NCI-H526 (cell line): ENCODE data around the gene ZSWIM4.

Source experiments
- DNase-seq, 2 experiments: peaks; one replicate each; lab custom pipeline; 2025; lab: John Stamatoyannopoulos, UW

The ZSWIM4 gene

GRCh38 chr19:13835791-13836723, 40.8 kb downstream of the ZSWIM4 start:
- no peak for DNase-seq

DNA sequence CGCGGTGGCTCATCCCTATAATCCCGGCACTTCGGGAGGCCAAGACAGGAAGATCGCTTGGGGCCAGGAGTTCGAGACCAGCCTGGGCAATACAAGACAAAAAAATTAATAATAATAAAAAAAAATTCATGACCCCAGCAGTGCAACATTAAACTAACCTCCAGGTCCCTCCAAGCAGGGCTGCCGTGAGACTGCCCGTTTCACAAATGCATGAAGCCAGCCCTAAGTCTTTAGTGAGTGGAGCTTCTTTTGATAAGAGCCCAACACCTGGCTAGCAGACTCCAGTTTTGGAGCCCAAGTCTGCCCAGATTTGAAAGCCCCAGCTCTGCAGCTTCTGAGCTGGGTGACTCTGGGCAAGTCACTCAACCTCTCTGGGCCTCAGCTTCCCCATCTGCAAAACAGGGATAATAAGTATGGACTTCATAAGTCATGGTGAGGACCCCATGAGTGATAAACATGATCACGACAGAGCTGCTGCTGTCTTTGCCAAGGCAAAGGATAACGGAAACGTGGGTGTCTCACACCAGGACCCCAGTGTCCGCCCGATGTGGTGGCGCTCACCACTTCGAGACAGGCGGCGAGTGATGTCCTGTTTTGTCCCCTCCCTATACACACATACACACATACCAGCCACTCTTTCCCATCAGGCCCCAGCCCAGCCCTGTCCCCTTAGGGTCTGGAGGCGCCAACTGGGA, 43.3 kb downstream of the ZSWIM4 start:
- DNase-seq: no peak

DNA sequence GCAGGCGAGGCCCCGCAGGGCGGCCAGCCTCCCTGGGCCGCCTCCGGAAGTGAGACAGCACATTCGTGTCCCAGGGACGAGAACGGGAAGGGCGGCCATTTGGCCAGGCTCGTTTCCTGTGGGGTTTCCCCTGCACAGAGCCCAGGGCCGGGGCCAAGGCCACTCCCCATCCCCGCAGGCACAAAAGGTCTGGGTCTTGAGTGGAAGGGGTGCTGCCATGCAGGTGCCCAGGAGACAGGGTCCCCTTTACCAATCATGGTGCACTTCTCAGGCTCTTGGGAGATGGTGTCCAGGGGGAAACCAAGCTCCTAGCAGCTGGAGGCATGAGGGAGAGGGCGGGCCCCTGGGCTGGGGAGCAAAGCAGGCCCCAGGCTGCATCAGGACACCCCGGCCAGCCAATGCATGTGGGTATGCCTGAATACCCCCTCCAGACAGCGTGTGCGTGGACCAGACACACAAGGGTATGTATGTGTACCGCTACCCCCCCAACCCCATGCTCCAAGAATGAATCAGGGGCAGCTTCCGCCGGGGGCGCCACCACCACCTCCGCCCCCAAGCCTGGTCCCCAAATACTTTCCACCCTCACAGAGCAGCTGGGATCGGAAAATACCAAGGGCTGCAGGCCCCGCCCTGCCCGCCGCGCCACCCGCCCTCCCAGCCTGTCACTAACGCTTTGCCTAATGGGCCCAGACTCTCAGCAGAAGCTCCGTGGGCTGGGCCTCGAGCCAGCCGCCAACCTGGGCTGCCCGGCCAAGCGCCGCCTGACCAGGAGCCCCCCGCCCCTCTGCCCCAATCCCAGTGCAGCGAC, 44.1 kb downstream of the ZSWIM4 start:
- peak; percentile 29 to 73 for DNase-seq

GRCh38 chr19:13839938-13840304, 44.7 kb downstream of the ZSWIM4 start:
- DNase-seq: no peak

- peak in 1 of 2 experiments; percentile 18 for DNase-seq
Observed at GRCh38 chr19:13840305-13841085, 45.3 kb downstream of the ZSWIM4 start.

DNA sequence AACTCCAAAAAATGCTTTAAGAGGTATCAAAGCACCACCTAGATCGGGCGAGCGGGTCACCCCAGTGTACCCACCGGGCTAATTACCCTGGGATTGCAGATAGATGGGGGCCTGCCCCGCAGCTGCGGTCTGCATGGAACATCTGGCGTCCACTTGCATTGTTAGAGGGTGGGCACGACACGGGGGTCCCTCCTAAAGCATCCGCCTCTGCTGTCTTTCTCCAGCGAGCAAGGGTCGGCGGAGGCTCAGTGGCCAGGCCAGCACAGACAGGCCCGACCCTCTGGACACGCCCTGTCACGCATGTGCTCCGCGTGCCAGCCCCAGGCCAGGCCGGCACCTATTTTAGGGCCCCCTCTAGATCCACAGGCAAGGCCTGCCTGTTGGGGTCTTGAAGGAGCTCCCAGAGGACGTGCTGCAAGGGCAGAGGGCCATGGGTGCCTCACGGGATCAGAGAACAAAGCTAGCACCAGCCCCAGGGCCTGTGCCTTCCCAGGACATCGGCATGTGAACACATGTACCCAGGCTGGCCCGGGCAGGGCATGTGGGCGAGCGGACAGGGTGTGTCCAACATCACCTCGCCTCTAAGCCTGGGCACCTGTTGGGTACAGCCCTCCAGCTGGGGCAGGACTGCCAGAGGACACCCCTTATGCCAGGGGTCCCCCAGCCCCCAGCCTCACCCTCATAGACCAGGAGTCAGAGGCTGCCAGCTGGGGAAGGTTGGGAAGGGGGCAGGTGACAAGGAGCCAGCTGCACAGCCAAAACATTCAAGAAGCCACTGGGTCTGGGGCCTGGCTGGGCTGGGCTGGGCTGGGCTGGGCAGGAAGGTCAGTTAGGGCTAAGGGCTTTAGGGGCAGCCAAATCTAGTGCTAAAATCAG, 46.1 kb downstream of the ZSWIM4 start:
- peak in 1 of 2 experiments; percentile 16 for DNase-seq

- no peak for DNase-seq
Observed at GRCh38 chr19:13841962-13842290, 46.7 kb downstream of the ZSWIM4 start.

GRCh38 chr19:13842291-13843103, 47.3 kb downstream of the ZSWIM4 start:
- peak in 1 of 2 experiments; percentile 32 for DNase-seq

GRCh38 chr19:13843104-13843921, 48.1 kb downstream of the ZSWIM4 start:
- DNase-seq: peak in 1 of 2 experiments; percentile 29

GRCh38 chr19:13844130-13844631, 48.9 kb downstream of the ZSWIM4 start:
- no peak for DNase-seq

DNA sequence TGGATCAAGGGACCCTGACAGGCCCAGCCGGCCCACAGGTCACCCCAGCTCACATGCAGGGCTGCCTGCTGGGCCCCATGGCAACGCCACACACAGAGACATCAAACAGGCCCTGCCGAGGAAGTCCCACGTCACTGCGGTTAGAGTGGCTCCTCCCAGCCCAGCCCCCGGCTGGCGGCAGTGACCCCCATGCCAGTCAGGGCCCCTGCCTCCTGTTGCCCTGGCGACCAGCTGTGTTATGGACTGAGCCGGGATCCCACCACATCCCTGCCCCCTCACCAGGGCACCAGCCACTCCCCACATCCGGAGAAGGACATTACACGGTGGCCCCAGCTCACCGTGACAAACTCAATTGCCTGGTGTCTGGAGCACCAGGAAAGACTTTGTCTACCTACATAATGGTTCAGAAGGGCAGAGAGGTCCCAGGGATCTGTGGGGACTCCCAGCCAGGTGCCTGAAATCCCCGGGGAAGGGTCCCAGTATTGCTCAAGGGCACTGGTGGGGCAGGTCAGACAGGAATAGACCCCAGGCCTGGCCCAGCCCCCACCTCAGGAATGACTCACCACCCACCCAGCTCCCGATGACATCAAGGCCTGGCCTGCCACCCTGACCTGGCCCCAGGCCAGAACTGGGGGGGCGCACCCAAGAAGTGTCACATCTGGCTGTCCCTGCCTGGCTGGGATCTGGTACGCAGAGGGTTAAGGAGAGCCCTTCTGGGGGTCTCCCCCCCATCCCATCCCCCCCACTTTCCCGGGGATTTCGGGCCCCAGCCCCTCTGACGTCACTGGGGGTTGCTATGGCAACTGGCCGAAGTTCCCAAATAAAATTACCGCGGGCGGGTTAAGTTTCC, 51.5 kb downstream of the ZSWIM4 start:
- DNase-seq: peak in 1 of 2 experiments; percentile 40

DNA sequence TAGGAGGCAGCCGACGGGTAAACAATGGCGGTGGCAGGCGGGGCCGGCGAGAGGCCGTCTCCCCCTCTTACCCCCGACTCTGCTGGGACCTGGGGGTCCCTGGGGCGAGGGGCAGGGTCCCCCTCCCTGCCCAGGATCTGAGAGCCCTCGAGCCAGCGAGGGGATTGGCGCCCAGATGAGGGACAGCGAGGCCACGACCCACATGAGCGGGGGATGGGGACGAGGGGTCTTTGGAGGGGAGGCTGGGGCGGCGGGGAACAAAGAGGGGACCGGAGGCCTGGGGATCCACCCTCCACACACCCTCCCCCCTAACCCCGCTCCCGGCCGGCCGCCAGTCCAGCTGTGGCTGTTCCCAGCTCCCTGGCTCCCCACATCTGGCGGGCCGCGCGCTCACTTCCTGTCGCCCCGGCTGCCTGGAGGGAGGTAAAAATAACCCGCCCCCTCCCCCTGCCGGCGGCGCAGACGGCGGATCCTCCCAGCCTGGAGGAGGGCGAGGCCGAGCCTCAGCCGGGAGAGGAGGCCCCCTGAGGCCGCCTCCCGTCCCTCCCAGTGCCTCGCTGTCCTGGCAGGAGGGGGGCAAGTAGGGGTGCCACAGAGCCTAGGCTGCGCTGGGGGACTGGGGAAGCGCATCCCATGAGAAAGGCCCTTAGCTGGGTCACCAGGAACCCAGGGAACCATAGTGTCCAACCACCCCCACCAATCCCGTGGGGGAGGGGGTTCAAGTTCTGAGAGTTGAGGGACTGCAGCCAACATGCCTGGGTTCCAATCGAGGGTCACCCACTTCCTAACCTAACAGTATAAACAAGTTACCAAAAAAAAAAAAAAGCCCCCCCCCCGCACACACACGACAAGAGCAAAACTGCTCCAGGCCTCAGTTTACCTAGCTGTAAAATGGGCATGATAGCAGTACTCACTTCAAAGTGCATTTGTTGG, 52.4 kb downstream of the ZSWIM4 start:
- peak in 1 of 2 experiments; percentile 70 for DNase-seq

DNA sequence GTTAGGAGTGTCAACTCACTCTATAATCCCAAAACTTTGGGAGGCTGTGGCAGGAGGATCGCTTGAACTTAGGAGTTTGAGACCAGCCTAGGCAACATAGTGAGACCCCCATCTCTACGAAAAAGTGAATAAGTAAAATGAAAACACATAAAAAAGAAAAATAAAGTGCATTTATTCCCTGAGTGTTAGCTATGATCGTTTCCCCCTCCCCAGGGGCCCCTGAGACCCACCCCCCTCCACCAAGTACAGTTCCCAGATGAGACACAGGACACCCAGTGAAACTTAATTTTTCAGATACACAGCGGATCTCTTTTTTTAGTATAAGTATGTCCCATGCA, 53.1 kb downstream of the ZSWIM4 start:
- no peak for DNase-seq

DNA sequence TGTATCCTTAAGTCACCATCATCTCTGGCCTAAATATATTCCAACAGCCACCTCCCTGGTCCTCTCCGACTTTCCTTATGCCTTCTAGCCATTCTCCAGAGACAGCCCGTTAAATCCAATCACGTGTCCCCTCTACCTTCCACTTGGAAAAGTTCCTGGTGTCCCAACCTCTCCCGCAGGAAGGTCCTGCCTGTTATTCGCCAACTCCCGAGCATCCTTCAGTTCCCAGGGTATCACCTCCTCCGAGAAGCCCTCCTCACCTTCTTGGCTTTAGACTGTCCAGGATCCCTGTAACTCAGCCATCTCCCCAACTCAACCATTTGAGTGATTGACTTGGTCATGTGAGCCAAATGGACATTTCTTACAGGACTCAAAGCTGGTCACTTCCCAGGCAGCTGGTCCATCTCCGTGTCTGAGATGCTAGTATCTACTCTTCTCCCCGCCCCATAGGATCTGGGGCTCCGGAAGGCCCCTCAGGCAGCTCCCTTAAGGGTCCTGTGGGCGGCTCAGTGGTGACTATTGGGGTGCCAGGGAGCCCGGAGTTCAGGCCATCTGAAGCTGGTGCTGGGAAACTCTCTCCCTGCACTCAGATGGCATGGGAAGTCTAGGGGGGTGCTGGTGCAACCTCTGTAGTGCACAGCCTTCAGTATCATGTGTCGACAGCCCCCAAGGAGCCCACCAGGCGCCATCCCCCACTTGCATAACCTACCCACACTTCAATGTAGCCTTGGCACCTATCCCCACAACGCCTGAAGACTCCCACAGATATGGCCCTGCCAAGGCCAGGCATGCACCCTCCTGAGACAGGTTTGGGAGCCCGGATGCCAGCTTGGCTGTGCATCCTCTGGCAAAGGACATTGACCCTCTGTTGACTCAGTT, 53.8 kb downstream of the ZSWIM4 start:
- no peak for DNase-seq
